GOT3 (cell line): ENCODE results near the gene NUP214.
"Not testable (repeated sequence)": the region's sequence is repeated elsewhere in the genome, so short reads cannot be mapped to it uniquely, and the experiment has no call there.

Experiments
- DNase-seq: peaks from one replicate; lab custom pipeline; 2025; ENCODE audit warnings: mixed read lengths; lab: John Stamatoyannopoulos, UW

The NUP214 gene

GRCh38 chr9:131116281-131117120 is 8.9 kb upstream of the NUP214 start:
- DNase-seq, result no peak

DNA sequence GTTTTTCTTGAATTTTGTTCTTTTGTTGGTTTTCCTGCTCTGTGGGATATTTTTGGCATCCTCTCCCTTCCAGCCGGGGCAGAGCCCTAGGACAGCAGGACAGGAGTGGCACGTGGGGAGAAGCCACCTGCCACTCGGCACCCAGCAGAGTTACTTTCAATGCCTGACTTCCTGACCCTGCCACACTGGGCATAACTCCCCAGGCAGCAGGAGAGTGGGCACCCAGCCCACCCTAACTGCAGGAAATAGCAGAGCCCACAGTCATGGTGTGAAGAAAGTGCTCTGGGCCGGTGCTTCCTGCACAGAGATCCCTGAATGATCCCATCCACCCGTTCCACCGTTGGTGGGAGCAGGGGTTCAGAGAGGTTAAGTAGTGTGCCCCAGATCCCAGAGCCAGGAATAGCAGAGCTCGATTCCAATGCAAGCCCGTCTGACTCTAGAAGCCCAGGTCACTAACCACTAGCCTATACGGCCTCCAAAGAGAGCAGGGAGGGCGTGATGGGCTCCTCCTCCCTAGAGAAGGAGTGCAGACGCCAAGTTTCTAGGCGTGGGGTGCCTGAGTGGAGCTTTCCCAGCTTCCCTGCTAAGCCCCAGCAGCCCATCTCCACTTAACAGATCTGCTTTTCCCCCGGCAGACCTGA is 8.1 kb upstream of the NUP214 start:
- DNase-seq, result no peak

DNA sequence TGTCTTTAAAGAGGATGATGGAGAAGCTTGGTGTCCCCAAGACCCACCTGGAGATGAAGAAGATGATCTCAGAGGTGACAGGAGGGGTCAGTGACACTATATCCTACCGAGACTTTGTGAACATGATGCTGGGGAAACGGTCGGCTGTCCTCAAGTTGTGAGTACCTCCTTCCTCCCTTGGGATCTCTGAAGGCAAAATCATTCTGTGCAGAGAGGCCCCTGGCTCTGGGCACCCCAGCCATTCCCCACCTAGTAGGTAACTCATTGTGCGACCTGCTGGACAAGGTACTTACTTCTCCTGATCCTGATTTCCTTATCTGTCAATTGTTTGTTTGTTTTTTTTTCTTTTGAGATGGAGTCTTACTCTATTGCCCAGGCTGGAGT is 7.6 kb upstream of the NUP214 start:
- DNase-seq, result no peak

- no peak for DNase-seq
Measured at GRCh38 chr9:131119600-131119999, 5.8 kb upstream of the NUP214 start.

- no peak for DNase-seq
Measured at GRCh38 chr9:131120620-131121228, 4.7 kb upstream of the NUP214 start.

DNA sequence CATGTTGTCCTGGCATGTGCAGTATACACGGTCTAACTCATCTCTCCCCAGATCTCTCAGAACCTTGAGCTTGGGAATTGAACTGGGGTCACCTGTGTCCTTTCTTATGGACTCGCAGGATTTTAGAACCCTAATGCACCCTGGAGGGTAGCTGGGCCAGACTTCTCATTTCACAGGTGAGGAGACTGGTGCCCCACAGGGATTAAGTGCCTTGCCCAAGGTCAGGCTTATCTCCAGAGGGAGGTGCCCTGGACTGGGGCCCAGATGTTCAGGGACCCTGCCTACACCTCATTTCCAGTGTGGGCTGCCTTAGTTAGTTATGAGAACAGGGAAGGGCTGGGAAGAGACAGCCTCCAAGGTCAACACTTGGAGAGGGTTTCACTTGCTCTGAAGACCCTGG is 4.0 kb upstream of the NUP214 start:
- DNase-seq, result no peak

GRCh38 chr9:131122158-131122557 is 3.2 kb upstream of the NUP214 start:
- no peak for DNase-seq

DNA sequence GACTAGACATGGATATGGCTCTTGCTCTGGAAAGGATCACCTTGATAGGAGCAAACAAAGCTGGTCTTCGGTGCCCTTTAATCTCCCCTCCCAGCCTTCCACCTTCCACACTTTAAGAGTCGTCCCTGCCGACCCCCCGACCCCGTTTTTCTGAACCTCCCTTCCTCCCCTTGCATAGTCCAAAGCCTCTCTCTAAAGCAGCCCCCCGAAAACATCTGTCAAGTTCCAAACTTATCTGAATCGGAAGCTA is 423 bp upstream of the NUP214 start:
- no peak for DNase-seq

GRCh38 chr9:131126059-131126426 is 657 bp downstream of the NUP214 start:
- DNase-seq, result no peak

DNA sequence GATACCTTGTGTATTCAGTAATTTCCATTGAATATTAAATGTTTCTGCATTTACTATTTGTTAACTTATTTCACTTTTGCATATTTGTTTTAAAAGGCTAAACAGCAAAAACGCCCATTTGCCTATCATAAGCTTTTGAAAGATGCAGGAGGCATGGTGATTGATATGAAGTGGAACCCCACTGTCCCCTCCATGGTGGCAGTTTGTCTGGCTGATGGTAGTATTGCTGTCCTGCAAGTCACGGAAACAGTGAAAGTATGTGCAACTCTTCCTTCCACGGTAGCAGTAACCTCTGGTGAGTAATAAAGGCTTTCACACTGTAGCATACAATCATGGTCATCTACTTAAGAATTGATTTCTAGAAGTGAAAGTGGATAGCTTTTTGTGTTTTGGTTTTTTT is 3.8 kb downstream of the NUP214 start:
- no peak for DNase-seq

- no peak for DNase-seq
Measured at GRCh38 chr9:131138676-131139075, 13.3 kb downstream of the NUP214 start.

DNA sequence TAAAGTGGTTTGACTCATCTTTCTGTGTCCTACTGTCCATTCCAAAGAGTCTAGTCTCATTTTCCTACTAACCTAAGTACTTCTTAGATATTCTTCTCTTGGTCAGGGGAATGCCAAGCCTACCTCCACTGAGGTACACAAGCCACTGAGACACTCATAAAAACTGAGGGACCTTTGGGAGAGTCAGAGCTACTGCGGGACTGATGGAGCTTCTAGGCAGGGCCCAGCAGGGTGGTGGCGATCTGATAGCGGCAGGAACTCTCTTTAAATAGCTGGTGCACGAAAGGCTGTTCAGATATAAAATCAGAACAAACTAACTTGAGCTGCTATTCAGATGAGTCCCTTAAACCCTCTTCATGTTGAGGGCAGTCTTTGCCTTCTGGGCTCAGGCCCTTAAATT is 14.7 kb downstream of the NUP214 start:
- DNase-seq, result no peak

DNA sequence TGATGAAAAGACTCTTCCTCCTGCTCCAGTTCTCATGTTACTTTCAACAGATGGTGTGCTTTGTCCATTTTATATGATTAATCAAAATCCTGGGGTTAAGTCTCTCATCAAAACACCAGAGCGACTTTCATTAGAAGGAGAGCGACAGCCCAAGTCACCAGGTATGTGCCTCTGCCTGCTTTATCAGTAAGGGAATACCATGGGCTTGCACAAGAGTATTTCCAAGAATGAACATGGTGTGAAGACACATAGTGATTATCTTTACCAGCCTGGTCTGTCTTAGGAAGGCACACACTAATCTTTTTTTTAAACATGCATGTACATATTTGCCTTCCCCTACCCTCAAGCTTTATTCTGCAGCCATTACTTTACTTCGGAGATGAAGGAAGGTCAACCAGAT is 15.2 kb downstream of the NUP214 start:
- DNase-seq, result no peak

DNA sequence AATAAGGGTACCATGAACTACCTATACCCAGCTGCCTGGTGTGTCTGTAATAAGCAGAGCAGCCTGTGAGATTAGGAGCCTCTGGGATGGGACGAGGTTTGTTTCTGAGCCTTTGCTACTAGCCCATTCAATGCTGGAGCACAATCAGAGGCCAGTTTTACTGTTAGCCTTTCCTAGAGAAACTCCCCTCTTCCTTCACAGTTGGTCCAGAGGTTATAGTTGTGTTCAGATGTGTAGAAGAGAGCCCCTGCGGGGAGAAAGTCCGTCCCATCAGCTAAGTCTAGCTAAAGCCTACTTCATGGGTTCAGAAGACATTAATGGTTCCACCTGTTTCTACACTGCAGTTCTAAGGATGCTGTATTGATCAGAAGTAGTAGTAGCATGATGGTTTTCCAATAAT is 16.8 kb downstream of the NUP214 start:
- DNase-seq, result no peak

DNA sequence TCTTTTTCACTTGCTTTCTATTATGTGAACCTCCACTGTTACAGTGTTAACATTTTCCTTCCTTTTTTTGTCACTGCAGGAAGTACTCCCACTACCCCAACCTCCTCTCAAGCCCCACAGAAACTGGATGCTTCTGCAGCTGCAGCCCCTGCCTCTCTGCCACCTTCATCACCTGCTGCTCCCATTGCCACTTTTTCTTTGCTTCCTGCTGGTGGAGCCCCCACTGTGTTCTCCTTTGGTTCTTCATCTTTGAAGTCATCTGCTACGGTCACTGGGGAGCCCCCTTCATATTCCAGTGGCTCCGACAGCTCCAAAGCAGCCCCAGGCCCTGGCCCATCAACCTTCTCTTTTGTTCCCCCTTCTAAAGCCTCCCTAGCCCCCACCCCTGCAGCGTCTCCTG is 18.8 kb downstream of the NUP214 start:
- no peak for DNase-seq

- no peak for DNase-seq
Measured at GRCh38 chr9:131145245-131145644, 19.9 kb downstream of the NUP214 start.

DNA sequence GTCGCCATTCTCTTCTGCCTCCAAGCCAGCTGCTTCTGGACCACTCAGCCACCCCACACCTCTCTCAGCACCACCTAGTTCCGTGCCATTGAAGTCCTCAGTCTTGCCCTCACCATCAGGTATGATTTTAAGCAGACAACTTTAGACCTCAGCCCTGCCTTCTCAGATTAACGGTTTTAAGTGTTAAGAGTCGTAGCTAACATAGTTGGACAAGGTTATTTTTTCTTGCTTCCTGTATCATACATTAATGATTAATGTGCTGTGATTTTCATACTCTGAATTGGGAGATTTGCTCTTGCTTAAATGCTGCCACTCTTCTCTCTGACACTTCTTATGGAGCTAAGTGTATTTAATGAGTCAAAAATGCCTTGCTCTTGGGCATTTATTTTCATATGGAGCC is 20.8 kb downstream of the NUP214 start:
- no peak for DNase-seq

GRCh38 chr9:131148276-131148675 is 22.9 kb downstream of the NUP214 start:
- no peak for DNase-seq

- DNase-seq, result no peak
Measured at GRCh38 chr9:131148966-131149687, 23.7 kb downstream of the NUP214 start.

- no peak for DNase-seq
Measured at GRCh38 chr9:131149688-131150053, 24.3 kb downstream of the NUP214 start.

DNA sequence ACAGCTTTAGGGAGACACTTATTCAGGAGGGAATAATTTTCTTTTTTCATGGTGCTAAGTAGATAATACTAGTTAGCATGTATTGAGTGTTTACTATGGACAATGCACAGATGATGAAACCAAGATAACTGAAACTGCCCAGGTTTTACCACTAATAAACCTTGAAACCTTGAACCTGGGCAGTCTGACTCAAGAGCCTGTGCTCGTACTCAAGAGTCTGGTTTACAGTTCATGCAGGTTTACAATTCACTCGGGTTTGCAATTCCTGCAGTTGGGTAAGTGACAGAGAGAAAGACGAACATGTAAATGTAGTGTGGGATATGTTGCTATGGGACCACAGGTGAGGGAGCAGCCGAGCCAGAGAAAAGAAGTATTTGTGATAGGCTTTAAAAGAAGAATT is 28.2 kb downstream of the NUP214 start:
- DNase-seq, result no peak

DNA sequence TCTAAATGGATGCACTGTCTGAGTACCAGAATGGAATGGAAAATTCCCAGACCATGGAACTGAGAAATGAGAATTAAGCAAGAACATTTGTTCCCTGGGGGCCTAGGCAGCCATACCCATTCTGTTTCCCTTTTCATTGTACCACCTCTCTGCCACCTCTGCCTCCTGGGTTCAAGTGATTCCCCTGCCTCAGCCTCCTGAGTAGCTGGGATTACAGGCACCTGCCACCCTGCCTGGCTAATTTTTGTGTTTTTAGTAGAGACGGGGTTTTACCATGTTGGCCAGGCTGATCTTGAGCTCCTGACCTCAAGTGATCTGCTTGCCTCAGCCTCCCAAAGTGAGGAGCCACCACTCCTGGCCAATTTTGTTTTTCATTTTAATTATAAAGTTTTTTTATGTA is 33.3 kb downstream of the NUP214 start:
- not testable (repeated sequence) for DNase-seq
